Neural cell (in vitro differentiated cells): ENCODE results near the gene OR6C4. TPM values are rescaled to one million over a fixed set of nuclear protein-coding genes. Genes with fewer than 3 reads are reported as not detected.
"Not testable (repeated sequence)": the region's sequence is repeated elsewhere in the genome, so short reads cannot be mapped to it uniquely, and the experiment has no call there.

Experiments
- H2AFZ ChIP-seq: fragments of 200-600, 300-800 bp; sonication (generic), shearing (Covaris generic); 2 replicates; pipeline ENCODE4 v1.6.0; 2014; ENCODE audit warnings: low read depth, mild to moderate bottlenecking, antibody characterized with exemption, low read length, moderate library complexity
- H3F3A ChIP-seq: fragments of 200-600 bp; shearing (Covaris generic); 2 replicates; pipeline ENCODE4 v1.6.1; 2016; ENCODE audit warnings: mild to moderate bottlenecking, moderate library complexity, mixed read lengths, antibody characterized with exemption, low read length; ENCODE audit not compliant: insufficient read depth, poor library complexity, severe bottlenecking
- H3K27ac ChIP-seq: fragments of 200-600, 300-800 bp; sonication (generic), shearing (Covaris generic); 2 replicates; pipeline ENCODE4 v1.5.1; 2014; ENCODE audit warnings: mild to moderate bottlenecking, low read length, moderate library complexity
- H3K27me3 ChIP-seq: fragments of 300-800, 200-600 bp; sonication (generic), shearing (Covaris generic); 2 replicates; pipeline ENCODE4 v1.6.0; 2014; ENCODE audit warnings: mild to moderate bottlenecking, low read depth, low read length, moderate library complexity; ENCODE audit not compliant: insufficient read depth
- H3K36me3 ChIP-seq: fragments of 300-800, 200-600 bp; sonication (generic), shearing (Covaris generic); 2 replicates; pipeline ENCODE4 v1.5.1; 2014; ENCODE audit warnings: mild to moderate bottlenecking, antibody characterized with exemption, low read length, moderate library complexity; ENCODE audit not compliant: insufficient read depth
- H3K4me2 ChIP-seq: fragments of 300-800, 200-600 bp; sonication (generic), shearing (Covaris generic); 2 replicates; pipeline ENCODE4 v1.6.0; 2014; ENCODE audit warnings: mild to moderate bottlenecking, low read length
- H3K4me3 ChIP-seq: fragments of 300-800, 200-600 bp; sonication (generic), shearing (Covaris generic); 2 replicates; pipeline ENCODE4 v1.5.1; 2014; ENCODE audit warnings: mild to moderate bottlenecking, low read length, moderate library complexity
- H3K79me2 ChIP-seq: fragments of 200-600 bp; shearing (Covaris generic); replicated peaks from 2 replicates; pipeline ENCODE4 v1.6.0; 2014; ENCODE audit warnings: mild to moderate bottlenecking, low read length, moderate library complexity; ENCODE audit not compliant: insufficient read depth
- H3K9ac ChIP-seq: fragments of 300-800, 200-600 bp; sonication (generic), shearing (Covaris generic); 2 replicates; pipeline ENCODE4 v1.6.1; 2016; ENCODE audit warnings: mild to moderate bottlenecking, low read length, mixed read lengths
- H3K9me2 ChIP-seq: fragments of 200-600 bp; shearing (Covaris generic); 2 replicates; pipeline ENCODE4 v1.6.1; 2016; ENCODE audit warnings: mild to moderate bottlenecking, low read length, mixed read lengths; ENCODE audit not compliant: insufficient read depth
- H3K9me3 ChIP-seq: fragments of 200-600, 300-800 bp; sonication (generic), shearing (Covaris generic); 2 replicates; pipeline ENCODE4 v1.6.1; 2016; ENCODE audit warnings: mild to moderate bottlenecking, mixed run types, low read length, moderate library complexity, mixed read lengths
- H4K20me1 ChIP-seq: fragments of 200-600 bp; shearing (Covaris generic); 2 replicates; pipeline ENCODE4 v1.6.1; 2016; ENCODE audit warnings: mild to moderate bottlenecking, mixed run types; ENCODE audit not compliant: insufficient read depth
- EP300 ChIP-seq: fragments of 450-650 bp; conservative IDR thresholded peaks from 2 replicates; pipeline ENCODE4 v1.6.1; 2014; ENCODE audit warnings: antibody characterized with exemption, mild to moderate bottlenecking, moderate library complexity; ENCODE audit not compliant: poor library complexity, severe bottlenecking
- EZH2 ChIP-seq: fragments of 200-600, 300-800 bp; shearing (Covaris generic), sonication (generic); IDR thresholded peaks from 2 replicates; pipeline ENCODE4 v1.6.1; 2014; ENCODE audit warnings: antibody characterized with exemption, low read length, borderline replicate concordance, mild to moderate bottlenecking; ENCODE audit not compliant: insufficient read depth, poor library complexity, severe bottlenecking
- MXI1 ChIP-seq: fragments of 450-650 bp; conservative IDR thresholded peaks from 2 replicates; pipeline ENCODE4 v1.6.1; 2014; ENCODE audit warnings: antibody characterized with exemption, mild to moderate bottlenecking; ENCODE audit not compliant: poor library complexity, severe bottlenecking
- POLR2AphosphoS5 ChIP-seq: IDR thresholded peaks from 2 replicates; pipeline ENCODE4 v1.6.1; 2012
- RAD21 ChIP-seq: fragments of 450-650 bp; conservative IDR thresholded peaks from 2 replicates; pipeline ENCODE4 v1.6.1; 2014; ENCODE audit warnings: antibody characterized with exemption, mild to moderate bottlenecking, moderate library complexity
- SMC3 ChIP-seq: fragments of 450-650 bp; conservative IDR thresholded peaks from 2 replicates; pipeline ENCODE4 v1.6.1; 2014; ENCODE audit warnings: antibody characterized with exemption, mild to moderate bottlenecking, moderate library complexity; ENCODE audit not compliant: poor library complexity
- TAF1 ChIP-seq: IDR thresholded peaks from 2 replicates; pipeline ENCODE4 v1.6.1; 2012; ENCODE audit warnings: low read depth
- polyA plus RNA-seq: library from polyadenylated mRNA; depleted of rRNA; stranded (reverse); fragments of >200 nt; gene quantifications from 2 replicates; pipeline ENCODE4 v1.2.3, GENCODE V29; 2014
- TF ChIP-seq, protein P1 (sequence below): IDR thresholded peaks from 2 replicates; pipeline ENCODE4 v1.6.1; 2012; ENCODE audit warnings: borderline replicate concordance
- TF ChIP-seq, protein P2 (sequence below): fragments of 450-650 bp; IDR thresholded peaks from 2 replicates; pipeline ENCODE4 v1.5.1; 2014; ENCODE audit warnings: antibody characterized with exemption, mild to moderate bottlenecking, moderate library complexity; ENCODE audit not compliant: poor library complexity, severe bottlenecking

OR6C4 gene
- polyA plus RNA-seq, 1 donor from 2014 or later = not detected

DNA sequence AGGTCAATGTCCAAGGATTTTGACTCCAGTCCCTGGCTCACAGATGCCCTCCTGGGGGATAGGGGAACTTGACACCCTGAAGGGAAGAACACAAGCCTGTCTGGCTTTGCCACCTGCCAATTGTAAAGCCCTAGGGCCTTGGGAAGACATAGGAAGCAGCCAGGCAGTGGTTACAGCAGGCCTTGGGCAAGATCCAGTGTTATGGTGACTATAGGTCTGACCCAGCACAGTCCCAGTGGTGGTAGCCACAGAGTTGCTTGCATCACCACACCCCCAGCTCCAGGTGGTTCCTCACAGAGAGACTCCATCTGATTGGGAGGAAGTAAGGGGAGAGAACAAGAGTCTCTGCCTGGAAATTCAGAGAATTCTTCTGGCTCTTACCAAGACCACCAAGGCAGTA lies 33.0 kb upstream of the OR6C4 start:
- H3K27ac ChIP-seq = no peak overlapping the region
- H3F3A ChIP-seq = no peaks in the 10 kb centered on the region
- no peaks in the 10 kb centered on the region for H3K79me2 ChIP-seq
- no peaks in the 10 kb centered on the region for H3K36me3 ChIP-seq
- no peak overlapping the region for H3K9ac ChIP-seq
- H3K27me3 ChIP-seq = no peaks in the 10 kb centered on the region
- H2AFZ ChIP-seq = no peak overlapping the region
- TF ChIP-seq, protein P1, sequence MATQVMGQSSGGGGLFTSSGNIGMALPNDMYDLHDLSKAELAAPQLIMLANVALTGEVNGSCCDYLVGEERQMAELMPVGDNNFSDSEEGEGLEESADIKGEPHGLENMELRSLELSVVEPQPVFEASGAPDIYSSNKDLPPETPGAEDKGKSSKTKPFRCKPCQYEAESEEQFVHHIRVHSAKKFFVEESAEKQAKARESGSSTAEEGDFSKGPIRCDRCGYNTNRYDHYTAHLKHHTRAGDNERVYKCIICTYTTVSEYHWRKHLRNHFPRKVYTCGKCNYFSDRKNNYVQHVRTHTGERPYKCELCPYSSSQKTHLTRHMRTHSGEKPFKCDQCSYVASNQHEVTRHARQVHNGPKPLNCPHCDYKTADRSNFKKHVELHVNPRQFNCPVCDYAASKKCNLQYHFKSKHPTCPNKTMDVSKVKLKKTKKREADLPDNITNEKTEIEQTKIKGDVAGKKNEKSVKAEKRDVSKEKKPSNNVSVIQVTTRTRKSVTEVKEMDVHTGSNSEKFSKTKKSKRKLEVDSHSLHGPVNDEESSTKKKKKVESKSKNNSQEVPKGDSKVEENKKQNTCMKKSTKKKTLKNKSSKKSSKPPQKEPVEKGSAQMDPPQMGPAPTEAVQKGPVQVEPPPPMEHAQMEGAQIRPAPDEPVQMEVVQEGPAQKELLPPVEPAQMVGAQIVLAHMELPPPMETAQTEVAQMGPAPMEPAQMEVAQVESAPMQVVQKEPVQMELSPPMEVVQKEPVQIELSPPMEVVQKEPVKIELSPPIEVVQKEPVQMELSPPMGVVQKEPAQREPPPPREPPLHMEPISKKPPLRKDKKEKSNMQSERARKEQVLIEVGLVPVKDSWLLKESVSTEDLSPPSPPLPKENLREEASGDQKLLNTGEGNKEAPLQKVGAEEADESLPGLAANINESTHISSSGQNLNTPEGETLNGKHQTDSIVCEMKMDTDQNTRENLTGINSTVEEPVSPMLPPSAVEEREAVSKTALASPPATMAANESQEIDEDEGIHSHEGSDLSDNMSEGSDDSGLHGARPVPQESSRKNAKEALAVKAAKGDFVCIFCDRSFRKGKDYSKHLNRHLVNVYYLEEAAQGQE = no peak
- TF ChIP-seq SMC3 (no peak), MXI1 (no peak), POLR2AphosphoS5 (no peak), EZH2 (no peak), EP300 (no peak), RAD21 (no peak), TAF1 (no peak)
- TF ChIP-seq, protein P2, sequence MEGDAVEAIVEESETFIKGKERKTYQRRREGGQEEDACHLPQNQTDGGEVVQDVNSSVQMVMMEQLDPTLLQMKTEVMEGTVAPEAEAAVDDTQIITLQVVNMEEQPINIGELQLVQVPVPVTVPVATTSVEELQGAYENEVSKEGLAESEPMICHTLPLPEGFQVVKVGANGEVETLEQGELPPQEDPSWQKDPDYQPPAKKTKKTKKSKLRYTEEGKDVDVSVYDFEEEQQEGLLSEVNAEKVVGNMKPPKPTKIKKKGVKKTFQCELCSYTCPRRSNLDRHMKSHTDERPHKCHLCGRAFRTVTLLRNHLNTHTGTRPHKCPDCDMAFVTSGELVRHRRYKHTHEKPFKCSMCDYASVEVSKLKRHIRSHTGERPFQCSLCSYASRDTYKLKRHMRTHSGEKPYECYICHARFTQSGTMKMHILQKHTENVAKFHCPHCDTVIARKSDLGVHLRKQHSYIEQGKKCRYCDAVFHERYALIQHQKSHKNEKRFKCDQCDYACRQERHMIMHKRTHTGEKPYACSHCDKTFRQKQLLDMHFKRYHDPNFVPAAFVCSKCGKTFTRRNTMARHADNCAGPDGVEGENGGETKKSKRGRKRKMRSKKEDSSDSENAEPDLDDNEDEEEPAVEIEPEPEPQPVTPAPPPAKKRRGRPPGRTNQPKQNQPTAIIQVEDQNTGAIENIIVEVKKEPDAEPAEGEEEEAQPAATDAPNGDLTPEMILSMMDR = no peak
- H3K9me3 ChIP-seq = no peaks in the 10 kb centered on the region
- H4K20me1 ChIP-seq = no peaks in the 10 kb centered on the region
- H3K9me2 ChIP-seq = no peaks in the 10 kb centered on the region
- no peak overlapping the region for H3K4me3 ChIP-seq
- no peak overlapping the region for H3K4me2 ChIP-seq

DNA sequence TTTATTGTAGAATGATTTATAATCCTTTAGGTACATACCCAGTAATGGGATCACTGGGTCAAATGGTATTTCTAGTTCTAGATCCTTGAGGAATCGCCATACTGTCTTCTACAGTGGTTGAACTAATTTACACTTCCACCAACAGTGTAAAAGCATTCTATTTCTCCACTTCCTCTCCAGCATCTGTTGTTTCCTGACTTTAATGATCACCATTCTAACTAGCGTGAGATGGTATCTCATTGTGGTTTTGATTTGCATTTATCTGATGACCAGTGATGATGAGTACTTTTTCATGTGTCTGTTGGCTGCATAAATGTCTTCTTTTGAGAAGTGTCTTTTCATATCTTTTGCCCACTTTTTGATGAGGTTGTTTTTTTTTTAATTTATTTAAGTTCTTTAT lies 1.2 kb upstream of the OR6C4 start:
- H3K27ac ChIP-seq, H4K20me1 ChIP-seq, H3F3A ChIP-seq, H3K79me2 ChIP-seq, H3K4me2 ChIP-seq, H3K9ac ChIP-seq, H3K4me3 ChIP-seq, H3K9me3 ChIP-seq, H3K9me2 ChIP-seq, H3K27me3 ChIP-seq, H3K36me3 ChIP-seq, H2AFZ ChIP-seq: not testable (repeated sequence)

DNA sequence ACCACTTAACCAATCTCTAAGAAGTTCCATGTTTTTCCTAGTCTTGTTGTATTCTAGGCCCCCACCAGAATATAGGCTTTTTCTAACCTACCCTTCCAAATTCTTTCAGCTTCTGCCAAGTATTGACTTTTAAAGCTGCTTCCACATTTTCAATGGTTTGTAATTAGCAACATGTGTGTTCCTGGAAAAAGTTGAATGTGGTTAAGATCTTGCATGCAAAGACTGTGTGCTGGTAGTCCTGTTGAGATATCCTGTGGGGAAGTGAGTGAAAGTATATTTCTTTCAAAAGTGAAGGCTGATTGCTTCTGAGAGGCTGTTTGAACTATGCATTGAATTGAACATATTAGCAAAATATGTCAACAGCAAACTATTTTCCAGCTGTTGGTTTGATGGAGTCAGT lies 646 bp upstream of the OR6C4 start:
- Histone ChIP-seq H3K79me2 (no peaks in the 10 kb centered on the region), H3K27ac (no peak overlapping the region), H3K9me2 (no peaks in the 10 kb centered on the region), H3K9ac (no peak overlapping the region), H3K4me2 (no peak overlapping the region), H3K9me3 (no peaks in the 10 kb centered on the region), H3F3A (no peaks in the 10 kb centered on the region), H4K20me1 (no peaks in the 10 kb centered on the region), H3K4me3 (no peak overlapping the region), H3K36me3 (no peaks in the 10 kb centered on the region), H2AFZ (no peak overlapping the region), H3K27me3 (no peaks in the 10 kb centered on the region)
- TF ChIP-seq EZH2 (no peak), EP300 (no peak), MXI1 (no peak), TAF1 (no peak), POLR2AphosphoS5 (no peak), SMC3 (no peak)
